ENCODE results near the gene PARP8.

Gene PARP8

DNA sequence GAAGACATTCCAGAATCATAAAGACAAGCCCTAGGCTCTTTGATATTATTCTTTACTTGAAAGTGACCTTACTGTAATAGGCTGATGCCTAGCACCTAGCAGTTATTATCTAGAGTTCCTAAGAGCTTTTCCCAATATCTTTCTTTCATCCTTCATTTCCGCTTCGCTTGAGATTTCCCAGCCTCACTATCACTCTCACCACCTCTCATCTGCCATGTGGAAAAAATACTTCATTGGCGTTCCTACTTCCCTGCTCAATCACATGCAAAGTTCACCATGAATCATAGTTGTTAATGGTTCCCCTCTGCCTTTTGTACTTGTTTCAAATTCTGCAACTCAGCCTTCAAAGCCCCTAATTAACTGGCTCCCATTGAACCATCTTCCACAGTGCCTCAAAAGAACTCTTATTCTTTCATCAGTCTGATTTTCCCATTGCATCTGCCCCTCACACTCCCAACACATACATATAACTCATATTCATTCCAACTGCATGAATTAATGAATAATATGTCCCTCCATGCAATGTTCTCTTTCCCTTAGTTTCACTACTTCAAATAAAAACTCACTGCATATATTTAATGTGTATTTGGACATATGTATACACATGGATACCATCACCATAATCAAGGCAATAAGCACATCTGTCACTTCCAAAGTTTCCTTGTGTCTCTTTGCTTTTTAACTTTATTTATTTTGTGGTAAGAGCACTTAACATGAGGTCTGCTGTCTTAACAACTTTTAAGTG is 221.6 kb downstream of the PARP8 start:
- in situ Hi-C loops (cut with MboI; ENCODE audit: low sequenced_read_pairs) = no loop called here

DNA sequence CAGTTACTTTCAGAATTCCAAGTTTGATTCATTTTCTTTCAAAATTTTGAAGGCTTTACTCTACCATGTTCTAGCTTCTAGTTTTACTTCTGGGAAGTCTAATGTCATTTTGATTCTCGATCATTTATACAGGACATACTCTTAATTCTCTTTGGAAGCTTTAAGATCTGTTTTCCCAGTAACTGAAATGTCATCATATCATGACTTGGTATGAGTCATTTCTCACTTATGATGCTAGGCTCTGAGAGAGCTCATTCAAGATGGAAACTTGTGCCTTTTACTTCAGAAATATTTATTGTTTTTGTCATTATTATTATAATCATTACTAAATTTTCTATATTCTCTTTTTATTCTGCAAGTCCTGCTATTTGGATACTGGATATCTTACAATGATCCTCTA is 222.3 kb downstream of the PARP8 start:
- in situ Hi-C loops (cut with MboI; ENCODE audit: low sequenced_read_pairs) = no loop called here

DNA sequence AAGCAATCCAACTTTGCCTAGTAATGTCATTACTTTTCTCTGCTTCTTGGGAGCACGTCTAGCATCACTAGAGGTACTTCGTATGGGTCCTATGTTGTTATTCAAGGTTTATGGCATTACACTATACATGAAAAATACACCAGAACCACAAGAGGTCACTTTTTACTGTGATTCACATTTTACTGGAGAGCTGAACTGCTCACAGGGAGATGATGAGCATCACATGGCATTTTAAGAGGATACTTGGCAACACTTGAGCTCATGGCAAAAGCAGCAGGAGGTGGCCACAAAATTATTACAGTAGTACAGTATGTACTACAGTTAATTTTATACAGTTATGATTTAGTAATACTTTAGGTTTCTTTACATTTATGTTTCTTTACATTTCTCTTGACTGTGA is 223.4 kb downstream of the PARP8 start:
- in situ Hi-C loops (cut with MboI; ENCODE audit: low sequenced_read_pairs) = no loop called here
